ENCODE measurements around the gene EDAR.

Gene EDAR

DNA sequence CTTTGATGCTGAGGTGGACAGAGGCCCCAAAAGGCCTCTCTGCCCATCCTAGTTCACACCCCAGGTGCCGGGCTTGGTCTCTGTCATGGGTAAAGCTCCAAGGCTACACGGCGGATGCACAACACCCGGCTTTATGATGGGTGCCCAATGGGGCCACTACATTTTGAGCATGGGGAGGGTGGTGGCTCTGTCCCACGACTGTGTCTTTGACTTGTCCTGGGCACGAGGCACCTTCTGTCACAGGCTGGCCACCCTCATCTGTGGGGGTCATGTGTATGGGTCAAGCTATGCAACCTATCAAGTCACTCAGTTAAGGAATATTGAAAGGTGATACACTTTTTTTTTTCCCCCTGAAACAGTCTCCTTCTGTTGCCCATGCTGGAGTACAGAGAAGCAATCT is 63.7 kb downstream of the EDAR start:
- TF ChIP-seq YY1 (IDR thresholded peaks at IDR 0.05; ENCODE audit: low read depth) (no peak), ZBTB7A (IDR thresholded peaks at IDR 0.05; ENCODE audit: low read depth) (no peak)

DNA sequence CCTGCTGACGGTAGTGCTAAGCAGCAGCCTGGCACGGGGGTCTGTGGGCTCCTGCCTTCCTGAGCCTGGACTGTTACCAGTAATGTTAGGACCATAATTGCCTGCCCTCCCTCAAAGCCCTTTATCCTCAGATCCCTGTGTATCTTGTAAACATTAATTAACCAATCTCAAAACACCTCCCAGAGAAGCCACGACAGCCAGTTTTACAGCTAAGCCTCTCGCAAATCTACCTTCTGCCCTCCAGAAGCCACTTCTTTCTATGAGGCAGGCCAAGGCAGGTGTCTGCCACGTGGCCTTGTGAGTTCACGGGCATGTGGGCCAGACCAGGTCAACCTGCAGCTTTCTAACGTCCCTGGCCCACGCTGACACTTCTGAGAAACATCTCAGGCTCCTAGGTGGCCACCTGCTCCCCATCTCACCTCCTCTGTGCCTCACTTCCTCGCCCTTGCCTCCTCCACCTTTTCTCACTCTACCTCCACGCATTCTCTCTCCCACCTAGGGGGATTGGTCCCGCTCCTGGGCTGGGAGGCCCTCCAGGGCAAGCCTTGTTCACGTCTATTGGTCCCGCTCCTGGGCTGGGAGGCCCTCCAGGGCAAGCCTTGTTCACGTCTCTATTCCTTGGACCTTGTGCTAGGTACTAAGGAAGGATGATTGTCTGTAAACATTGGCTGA is 64.3 kb downstream of the EDAR start:
- TF ChIP-seq, protein P1, sequence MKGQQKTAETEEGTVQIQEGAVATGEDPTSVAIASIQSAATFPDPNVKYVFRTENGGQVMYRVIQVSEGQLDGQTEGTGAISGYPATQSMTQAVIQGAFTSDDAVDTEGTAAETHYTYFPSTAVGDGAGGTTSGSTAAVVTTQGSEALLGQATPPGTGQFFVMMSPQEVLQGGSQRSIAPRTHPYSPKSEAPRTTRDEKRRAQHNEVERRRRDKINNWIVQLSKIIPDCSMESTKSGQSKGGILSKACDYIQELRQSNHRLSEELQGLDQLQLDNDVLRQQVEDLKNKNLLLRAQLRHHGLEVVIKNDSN (IDR thresholded peaks at IDR 0.05): no peak
- no peak for TF ChIP-seq ZBTB7A (IDR thresholded peaks at IDR 0.05; ENCODE audit: low read depth)
- no peak for TF ChIP-seq EP300 (IDR thresholded peaks at IDR 0.05; ENCODE audit: borderline replicate concordance)
- TF ChIP-seq, protein P2, sequence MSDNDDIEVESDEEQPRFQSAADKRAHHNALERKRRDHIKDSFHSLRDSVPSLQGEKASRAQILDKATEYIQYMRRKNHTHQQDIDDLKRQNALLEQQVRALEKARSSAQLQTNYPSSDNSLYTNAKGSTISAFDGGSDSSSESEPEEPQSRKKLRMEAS (IDR thresholded peaks at IDR 0.05): no peak
- TF ChIP-seq TCF12 (IDR thresholded peaks at IDR 0.05; ENCODE audit: low read depth): no peak
- no peak for TF ChIP-seq CREB1 (IDR thresholded peaks at IDR 0.05; ENCODE audit: low read depth)

DNA sequence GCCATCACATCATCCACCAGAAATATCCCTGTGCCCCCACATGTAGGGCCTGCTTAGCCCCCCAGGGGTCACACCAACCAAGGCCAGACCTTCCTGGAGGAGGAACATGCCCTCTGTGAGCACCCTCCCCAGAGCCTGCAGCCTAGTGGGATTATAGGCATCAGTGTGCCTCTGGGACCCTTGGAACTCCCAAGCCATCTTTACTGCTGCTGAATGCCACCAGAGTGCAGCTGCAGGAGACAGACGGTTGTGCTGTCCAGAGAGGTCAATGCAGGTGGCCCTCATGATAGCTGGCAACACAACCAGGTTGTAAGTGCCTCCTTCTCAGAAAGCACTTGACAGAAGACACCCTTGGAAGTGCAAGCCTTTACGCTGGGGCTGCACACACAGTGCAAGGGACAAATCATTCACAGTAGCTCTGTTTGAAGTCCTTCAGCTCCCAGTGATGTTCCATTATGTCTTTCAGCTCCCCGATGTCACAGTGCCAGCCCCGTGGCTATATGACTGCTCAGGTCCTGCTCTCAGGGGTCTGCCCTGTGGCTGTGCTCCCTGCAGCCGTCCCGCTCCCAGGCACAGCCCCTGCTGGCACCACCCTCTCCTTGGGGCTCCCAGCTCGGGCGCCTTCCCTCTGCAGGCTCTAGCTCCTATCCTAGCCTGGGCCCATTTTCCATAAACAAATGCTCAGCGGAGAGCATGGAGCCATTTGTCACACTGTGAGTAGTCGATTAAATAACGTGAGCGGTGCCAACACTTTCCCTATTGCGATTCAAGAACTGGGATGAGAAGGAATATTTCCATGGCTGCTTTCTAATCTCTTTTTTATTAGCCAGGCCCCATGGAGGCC is 65.1 kb downstream of the EDAR start:
- TF ChIP-seq YY1 (IDR thresholded peaks at IDR 0.05; ENCODE audit: low read depth) (no peak), NFIC (IDR thresholded peaks at IDR 0.05) (no peak), EP300 (IDR thresholded peaks at IDR 0.05; ENCODE audit: borderline replicate concordance) (no peak), EGR1 (IDR thresholded peaks at IDR 0.05) (no peak), TEAD4 (IDR thresholded peaks at IDR 0.05) (no peak), CREB1 (IDR thresholded peaks at IDR 0.05; ENCODE audit: low read depth) (no peak), TCF12 (IDR thresholded peaks at IDR 0.05; ENCODE audit: low read depth) (no peak), TAF1 (IDR thresholded peaks at IDR 0.05; ENCODE audit: low read depth) (no peak), ZBTB7A (IDR thresholded peaks at IDR 0.05; ENCODE audit: low read depth) (no peak), RAD21 (IDR thresholded peaks at IDR 0.05; ENCODE audit: low read depth) (no peak), FOXM1 (IDR thresholded peaks at IDR 0.05; ENCODE audit: borderline replicate concordance, low read depth) (no peak), CEBPB (IDR thresholded peaks at IDR 0.05) (no peak)
- TF ChIP-seq, protein P2 (IDR thresholded peaks at IDR 0.05): no peak
- TF ChIP-seq, protein P3, sequence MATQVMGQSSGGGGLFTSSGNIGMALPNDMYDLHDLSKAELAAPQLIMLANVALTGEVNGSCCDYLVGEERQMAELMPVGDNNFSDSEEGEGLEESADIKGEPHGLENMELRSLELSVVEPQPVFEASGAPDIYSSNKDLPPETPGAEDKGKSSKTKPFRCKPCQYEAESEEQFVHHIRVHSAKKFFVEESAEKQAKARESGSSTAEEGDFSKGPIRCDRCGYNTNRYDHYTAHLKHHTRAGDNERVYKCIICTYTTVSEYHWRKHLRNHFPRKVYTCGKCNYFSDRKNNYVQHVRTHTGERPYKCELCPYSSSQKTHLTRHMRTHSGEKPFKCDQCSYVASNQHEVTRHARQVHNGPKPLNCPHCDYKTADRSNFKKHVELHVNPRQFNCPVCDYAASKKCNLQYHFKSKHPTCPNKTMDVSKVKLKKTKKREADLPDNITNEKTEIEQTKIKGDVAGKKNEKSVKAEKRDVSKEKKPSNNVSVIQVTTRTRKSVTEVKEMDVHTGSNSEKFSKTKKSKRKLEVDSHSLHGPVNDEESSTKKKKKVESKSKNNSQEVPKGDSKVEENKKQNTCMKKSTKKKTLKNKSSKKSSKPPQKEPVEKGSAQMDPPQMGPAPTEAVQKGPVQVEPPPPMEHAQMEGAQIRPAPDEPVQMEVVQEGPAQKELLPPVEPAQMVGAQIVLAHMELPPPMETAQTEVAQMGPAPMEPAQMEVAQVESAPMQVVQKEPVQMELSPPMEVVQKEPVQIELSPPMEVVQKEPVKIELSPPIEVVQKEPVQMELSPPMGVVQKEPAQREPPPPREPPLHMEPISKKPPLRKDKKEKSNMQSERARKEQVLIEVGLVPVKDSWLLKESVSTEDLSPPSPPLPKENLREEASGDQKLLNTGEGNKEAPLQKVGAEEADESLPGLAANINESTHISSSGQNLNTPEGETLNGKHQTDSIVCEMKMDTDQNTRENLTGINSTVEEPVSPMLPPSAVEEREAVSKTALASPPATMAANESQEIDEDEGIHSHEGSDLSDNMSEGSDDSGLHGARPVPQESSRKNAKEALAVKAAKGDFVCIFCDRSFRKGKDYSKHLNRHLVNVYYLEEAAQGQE (IDR thresholded peaks at IDR 0.05; ENCODE audit: low read depth): no peak
- TF ChIP-seq, protein P1 (IDR thresholded peaks at IDR 0.05): no peak

DNA sequence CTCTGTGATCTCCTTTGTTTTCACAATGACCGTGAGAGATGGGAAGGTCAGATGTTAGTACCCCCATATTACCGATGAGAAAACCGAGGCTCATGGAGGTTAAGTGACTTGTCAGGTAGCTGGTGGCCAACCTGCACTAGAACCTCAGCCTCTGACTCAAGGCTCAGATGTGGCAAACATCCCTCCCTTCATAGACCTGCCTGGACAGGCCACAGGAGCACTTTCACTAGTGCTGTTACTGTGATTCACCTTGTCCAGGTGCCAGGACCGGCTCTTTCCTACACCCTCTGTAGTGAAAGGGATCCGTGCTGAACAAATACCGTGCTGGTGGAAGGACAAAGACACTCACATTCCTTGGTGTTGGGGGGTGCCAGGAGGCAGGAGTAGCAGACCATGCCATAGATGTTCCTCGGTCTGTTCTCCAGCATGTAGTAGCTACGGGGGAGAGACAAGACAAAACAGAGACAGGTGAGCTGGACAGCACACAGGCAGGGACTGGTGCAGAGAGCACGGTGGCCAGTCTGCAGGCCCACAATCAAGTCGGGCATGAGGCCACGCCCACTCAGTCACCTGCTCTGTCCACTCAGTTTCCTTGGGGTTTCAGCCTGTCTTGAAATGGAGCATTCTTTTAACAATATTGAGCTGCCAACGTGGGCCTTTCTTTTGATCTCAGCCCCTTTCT is 65.9 kb downstream of the EDAR start:
- TF ChIP-seq TAF1 (IDR thresholded peaks at IDR 0.05; ENCODE audit: low read depth): no peak
- TF ChIP-seq CEBPB (IDR thresholded peaks at IDR 0.05): no peak
- no peak for TF ChIP-seq CREB1 (IDR thresholded peaks at IDR 0.05; ENCODE audit: low read depth)
- TF ChIP-seq, protein P1 (IDR thresholded peaks at IDR 0.05): no peak
- TF ChIP-seq, protein P2 (IDR thresholded peaks at IDR 0.05): no peak
- no peak for TF ChIP-seq TCF12 (IDR thresholded peaks at IDR 0.05; ENCODE audit: low read depth)
- TF ChIP-seq, protein P3 (IDR thresholded peaks at IDR 0.05; ENCODE audit: low read depth): no peak
- no peak for TF ChIP-seq EGR1 (IDR thresholded peaks at IDR 0.05)
- TF ChIP-seq RAD21 (IDR thresholded peaks at IDR 0.05; ENCODE audit: low read depth): no peak
- no peak for TF ChIP-seq NFIC (IDR thresholded peaks at IDR 0.05)
- TF ChIP-seq EP300 (IDR thresholded peaks at IDR 0.05; ENCODE audit: borderline replicate concordance): no peak
- TF ChIP-seq FOXM1 (IDR thresholded peaks at IDR 0.05; ENCODE audit: borderline replicate concordance, low read depth): no peak
- no peak for TF ChIP-seq YY1 (IDR thresholded peaks at IDR 0.05; ENCODE audit: low read depth)
- no peak for TF ChIP-seq TEAD4 (IDR thresholded peaks at IDR 0.05)
- TF ChIP-seq ZBTB7A (IDR thresholded peaks at IDR 0.05; ENCODE audit: low read depth): no peak

All from Ishikawa (cell line).